Astrocyte (in vitro differentiated cells and primary cell): ENCODE measurements around the gene ZNF787. TPM values are rescaled to one million over a fixed set of nuclear protein-coding genes. Genes with fewer than 3 reads are reported as not detected.

ENCODE experiments used
- DNase-seq: peaks from one replicate; pipeline ENCODE4 v3.0.0-alpha.2; 2010; ENCODE audit warnings: low read depth
- FAIRE-seq: peaks from 2 replicates; lab custom pipeline; 2011; peaks lifted over from hg19 to GRCh38; lab: Jason Lieb, UNC
- H2AFZ ChIP-seq: 2 replicates; pipeline ENCODE4 v1.6.0; 2012; ENCODE audit warnings: low read depth, low read length, inconsistent platforms
- H3K27ac ChIP-seq: 2 replicates; pipeline ENCODE4 v1.5.1; 2011; ENCODE audit warnings: low read depth, low read length, inconsistent platforms
- H3K27me3 ChIP-seq: 2 replicates; pipeline ENCODE4 v1.6.0; 2011; ENCODE audit warnings: low read length, inconsistent platforms; ENCODE audit not compliant: insufficient read depth
- H3K36me3 ChIP-seq: 2 replicates; pipeline ENCODE4 v1.5.1; 2011; ENCODE audit warnings: low read length, inconsistent platforms; ENCODE audit not compliant: insufficient read depth
- H3K4me1 ChIP-seq: 2 replicates; pipeline ENCODE4 v1.5.1; 2011; ENCODE audit warnings: low read length, inconsistent platforms; ENCODE audit not compliant: insufficient read depth
- H3K4me2 ChIP-seq: 2 replicates; pipeline ENCODE4 v1.6.0; 2012; ENCODE audit warnings: low read length, inconsistent platforms
- H3K4me3 ChIP-seq: 2 replicates; pipeline ENCODE4 v1.5.1; 2011; ENCODE audit warnings: low read depth, mild to moderate bottlenecking, low read length, inconsistent platforms; ENCODE audit not compliant: insufficient read depth
- H3K79me2 ChIP-seq: 2 replicates; pipeline ENCODE4 v1.6.0; 2012; ENCODE audit warnings: mild to moderate bottlenecking, low read length, inconsistent platforms; ENCODE audit not compliant: insufficient read depth
- H3K9ac ChIP-seq: 2 replicates; pipeline ENCODE4 v1.6.0; 2012; ENCODE audit warnings: mild to moderate bottlenecking, low read length, inconsistent platforms
- H3K9me3 ChIP-seq: 2 replicates; pipeline ENCODE4 v1.5.1; 2012; ENCODE audit warnings: low read depth, mild to moderate bottlenecking, low read length, inconsistent platforms; ENCODE audit not compliant: insufficient read depth
- H4K20me1 ChIP-seq: 2 replicates; pipeline ENCODE4 v1.6.0; 2012; ENCODE audit warnings: low read length, inconsistent platforms; ENCODE audit not compliant: insufficient read depth
- H3K27ac Mint-ChIP-seq: one replicate; pipeline ENCODE4 v1.8.0; 2021; ENCODE audit warnings: mild to moderate bottlenecking, mixed read lengths; ENCODE audit not compliant: unreplicated experiment
- H3K27me3 Mint-ChIP-seq: one replicate; pipeline ENCODE4 v1.8.0; 2021; ENCODE audit warnings: low read depth, mixed read lengths; ENCODE audit not compliant: unreplicated experiment
- H3K36me3 Mint-ChIP-seq: one replicate; pipeline ENCODE4 v1.8.0; 2021; ENCODE audit warnings: low read depth, mixed read lengths; ENCODE audit not compliant: unreplicated experiment
- H3K4me1 Mint-ChIP-seq: one replicate; pipeline ENCODE4 v1.8.0; 2021; ENCODE audit warnings: low read depth, mixed read lengths; ENCODE audit not compliant: unreplicated experiment
- H3K4me3 Mint-ChIP-seq: one replicate; pipeline ENCODE4 v1.8.0; 2021; ENCODE audit warnings: mild to moderate bottlenecking, moderate library complexity, mixed read lengths; ENCODE audit not compliant: unreplicated experiment
- H3K9me3 Mint-ChIP-seq: one replicate; pipeline ENCODE4 v1.8.0; 2021; ENCODE audit warnings: mild to moderate bottlenecking, mixed read lengths; ENCODE audit not compliant: unreplicated experiment
- CTCF ChIP-seq: IDR thresholded peaks from 2 replicates; pipeline ENCODE4 v1.5.1; 2011; ENCODE audit warnings: low read depth, mild to moderate bottlenecking, inconsistent platforms, low read length, moderate library complexity; ENCODE audit not compliant: insufficient read depth
- EZH2 ChIP-seq: IDR thresholded peaks from 2 replicates; pipeline ENCODE4 v1.6.1; 2012; ENCODE audit warnings: mild to moderate bottlenecking, low read length, inconsistent platforms; ENCODE audit not compliant: insufficient read depth
- total RNA-seq: library from RNA; stranded (reverse); gene quantifications from 2 replicates; pipeline ENCODE4 v1.2.1, GENCODE V29; 2021

The ZNF787 gene
- total RNA-seq, 1 donor from 2014 or later, result 36.3 TPM

GRCh38 chr19:56076498-56076897 lies 44.6 kb downstream of the ZNF787 start:
- Mint-ChIP-seq H3K9me3 (peaks cover 2% of the 10 kb centered on the region), H3K36me3 (no peaks in the 10 kb centered on the region)

GRCh38 chr19:56071151-56071550 lies 49.9 kb downstream of the ZNF787 start:
- TF ChIP-seq CTCF (peak; percentile 10), EZH2 (no peak)
- Histone ChIP-seq H3K4me2 (no peak overlapping the region), H3K9ac (no peak overlapping the region), H4K20me1 (no peaks in the 10 kb centered on the region), H3K27ac (no peak overlapping the region), H2AFZ (no peak overlapping the region), H3K27me3 (no peaks in the 10 kb centered on the region), H3K4me3 (no peak overlapping the region), H3K4me1 (no peaks in the 10 kb centered on the region), H3K36me3 (no peaks in the 10 kb centered on the region), H3K9me3 (no peaks in the 10 kb centered on the region), H3K79me2 (no peaks in the 10 kb centered on the region)
- H3K36me3 Mint-ChIP-seq, result no peaks in the 10 kb centered on the region
- no peaks in the 10 kb centered on the region for H3K9me3 Mint-ChIP-seq
- FAIRE-seq, result no peak
- H3K4me3 Mint-ChIP-seq, result no peak overlapping the region
- DNase-seq, result no peak
- H3K27me3 Mint-ChIP-seq, result peaks cover 21% of the 10 kb centered on the region
- H3K27ac Mint-ChIP-seq, result no peak overlapping the region
- no peaks in the 10 kb centered on the region for H3K4me1 Mint-ChIP-seq

More at GRCh38 chr19:56076498-56076897, 44.6 kb downstream of the ZNF787 start:
- H4K20me1 ChIP-seq, result no peaks in the 10 kb centered on the region
- no peaks in the 10 kb centered on the region for H3K27me3 ChIP-seq
- Mint-ChIP-seq H3K27ac (no peak overlapping the region), H3K27me3 (peaks cover 13% of the 10 kb centered on the region), H3K4me1 (peaks cover 2% of the 10 kb centered on the region), H3K4me3 (no peak overlapping the region)
- H3K9ac ChIP-seq, result no peak overlapping the region
- no peaks in the 10 kb centered on the region for H3K9me3 ChIP-seq
- no peak for DNase-seq
- H3K4me3 ChIP-seq, result no peak overlapping the region
- H3K4me2 ChIP-seq, result no peak overlapping the region
- H3K27ac ChIP-seq, result no peak overlapping the region
- peak; percentile 72 for FAIRE-seq
- TF ChIP-seq CTCF, result peak; percentile 83
- TF ChIP-seq EZH2, result no peak
- no peak overlapping the region for H2AFZ ChIP-seq
- no peaks in the 10 kb centered on the region for H3K79me2 ChIP-seq
- H3K36me3 ChIP-seq, result no peaks in the 10 kb centered on the region
- H3K4me1 ChIP-seq, result peaks cover 8% of the 10 kb centered on the region

GRCh38 chr19:56069642-56070041 lies 51.5 kb downstream of the ZNF787 start:
- DNase-seq (no peak), FAIRE-seq (no peak)
- no peak overlapping the region for H3K27ac ChIP-seq
- TF ChIP-seq EZH2, result no peak
- no peak for TF ChIP-seq CTCF
- H3K36me3 ChIP-seq, result no peaks in the 10 kb centered on the region
- H3K27me3 ChIP-seq, result no peaks in the 10 kb centered on the region
- no peak overlapping the region for H3K9ac ChIP-seq
- H3K79me2 ChIP-seq, result no peaks in the 10 kb centered on the region
- no peaks in the 10 kb centered on the region for H4K20me1 ChIP-seq
- H3K4me3 ChIP-seq, result no peak overlapping the region
- H3K4me1 ChIP-seq, result no peaks in the 10 kb centered on the region
- no peaks in the 10 kb centered on the region for H3K9me3 ChIP-seq
- no peak overlapping the region for H2AFZ ChIP-seq
- H3K27ac Mint-ChIP-seq, result no peak overlapping the region
- H3K4me1 Mint-ChIP-seq, result no peaks in the 10 kb centered on the region
- peaks cover 23% of the 10 kb centered on the region for H3K27me3 Mint-ChIP-seq
- H3K4me2 ChIP-seq, result no peak overlapping the region
- H3K36me3 Mint-ChIP-seq, result no peaks in the 10 kb centered on the region
- H3K4me3 Mint-ChIP-seq, result no peak overlapping the region
- H3K9me3 Mint-ChIP-seq, result peaks cover 2% of the 10 kb centered on the region
